Measurements from ENCODE around the gene KCNK18. TPM values are rescaled to one million over a fixed set of nuclear protein-coding genes. Genes with fewer than 3 reads are reported as not detected.

Gene KCNK18
- total RNA-seq, 1 donor from 2014 or later: not detected

- Mint-ChIP-seq H3K36me3 (ENCODE audit: low read depth, unreplicated experiment) (no peaks in the 10 kb centered on the region), H3K27ac (ENCODE audit: unreplicated experiment) (no peak overlapping the region), H3K27me3 (ENCODE audit: low read depth, unreplicated experiment) (peaks cover 33% of the 10 kb centered on the region), H3K4me1 (ENCODE audit: low read depth, unreplicated experiment) (no peaks in the 10 kb centered on the region), H3K4me3 (ENCODE audit: unreplicated experiment) (no peak overlapping the region), H3K9me3 (ENCODE audit: unreplicated experiment) (peaks cover 17% of the 10 kb centered on the region)
- no peaks in the 10 kb centered on the region for H3K79me2 ChIP-seq (ENCODE audit: insufficient read depth, low read length)
- FAIRE-seq (no peak), DNase-seq (ENCODE audit: low read depth) (no peak)
- H3K9ac ChIP-seq (ENCODE audit: low read length): no peak overlapping the region
- H3K4me3 ChIP-seq (ENCODE audit: insufficient read depth, low read depth, low read length): no peak overlapping the region
- no peak overlapping the region for H2AFZ ChIP-seq (ENCODE audit: low read depth, low read length)
- TF ChIP-seq, protein P1, sequence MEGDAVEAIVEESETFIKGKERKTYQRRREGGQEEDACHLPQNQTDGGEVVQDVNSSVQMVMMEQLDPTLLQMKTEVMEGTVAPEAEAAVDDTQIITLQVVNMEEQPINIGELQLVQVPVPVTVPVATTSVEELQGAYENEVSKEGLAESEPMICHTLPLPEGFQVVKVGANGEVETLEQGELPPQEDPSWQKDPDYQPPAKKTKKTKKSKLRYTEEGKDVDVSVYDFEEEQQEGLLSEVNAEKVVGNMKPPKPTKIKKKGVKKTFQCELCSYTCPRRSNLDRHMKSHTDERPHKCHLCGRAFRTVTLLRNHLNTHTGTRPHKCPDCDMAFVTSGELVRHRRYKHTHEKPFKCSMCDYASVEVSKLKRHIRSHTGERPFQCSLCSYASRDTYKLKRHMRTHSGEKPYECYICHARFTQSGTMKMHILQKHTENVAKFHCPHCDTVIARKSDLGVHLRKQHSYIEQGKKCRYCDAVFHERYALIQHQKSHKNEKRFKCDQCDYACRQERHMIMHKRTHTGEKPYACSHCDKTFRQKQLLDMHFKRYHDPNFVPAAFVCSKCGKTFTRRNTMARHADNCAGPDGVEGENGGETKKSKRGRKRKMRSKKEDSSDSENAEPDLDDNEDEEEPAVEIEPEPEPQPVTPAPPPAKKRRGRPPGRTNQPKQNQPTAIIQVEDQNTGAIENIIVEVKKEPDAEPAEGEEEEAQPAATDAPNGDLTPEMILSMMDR (IDR thresholded peaks at IDR 0.05; ENCODE audit: insufficient read depth, low read depth, low read length): no peak
- TF ChIP-seq EZH2 (IDR thresholded peaks at IDR 0.05; ENCODE audit: insufficient read depth, low read length): no peak
- peaks cover 3% of the 10 kb centered on the region for H3K9me3 ChIP-seq (ENCODE audit: insufficient read depth, low read depth, low read length)
- peaks cover 35% of the 10 kb centered on the region for H3K27me3 ChIP-seq (ENCODE audit: insufficient read depth, low read length)
- no peak overlapping the region for H3K27ac ChIP-seq (ENCODE audit: low read depth, low read length)
- no peaks in the 10 kb centered on the region for H4K20me1 ChIP-seq (ENCODE audit: insufficient read depth, low read length)
- H3K4me2 ChIP-seq (ENCODE audit: low read length): no peak overlapping the region
- peaks cover 9% of the 10 kb centered on the region for H3K4me1 ChIP-seq (ENCODE audit: insufficient read depth, low read length)
- no peaks in the 10 kb centered on the region for H3K36me3 ChIP-seq (ENCODE audit: insufficient read depth, low read length)
Measured at GRCh38 chr10:117214401-117214800, 17.1 kb downstream of the KCNK18 start.

GRCh38 chr10:117215079-117215478 is 17.8 kb downstream of the KCNK18 start:
- TF ChIP-seq, protein P1 (IDR thresholded peaks at IDR 0.05; ENCODE audit: insufficient read depth, low read depth, low read length): no peak
- TF ChIP-seq EZH2 (IDR thresholded peaks at IDR 0.05; ENCODE audit: insufficient read depth, low read length): no peak

GRCh38 chr10:117216028-117216427 is 18.7 kb downstream of the KCNK18 start:
- peak overlapping the region; percentile 54 for H3K4me3 ChIP-seq (ENCODE audit: insufficient read depth, low read depth, low read length)
- TF ChIP-seq, protein P1 (IDR thresholded peaks at IDR 0.05; ENCODE audit: insufficient read depth, low read depth, low read length): no peak
- no peak for TF ChIP-seq EZH2 (IDR thresholded peaks at IDR 0.05; ENCODE audit: insufficient read depth, low read length)

More at GRCh38 chr10:117215079-117215478, 17.8 kb downstream of the KCNK18 start:
- peaks cover 3% of the 10 kb centered on the region for H3K9me3 ChIP-seq (ENCODE audit: insufficient read depth, low read depth, low read length)
- peaks cover 9% of the 10 kb centered on the region for H3K4me1 ChIP-seq (ENCODE audit: insufficient read depth, low read length)
- no peaks in the 10 kb centered on the region for H3K36me3 Mint-ChIP-seq (ENCODE audit: low read depth, unreplicated experiment)
- H4K20me1 ChIP-seq (ENCODE audit: insufficient read depth, low read length): no peaks in the 10 kb centered on the region
- no peak overlapping the region for H3K4me3 ChIP-seq (ENCODE audit: insufficient read depth, low read depth, low read length)
- no peaks in the 10 kb centered on the region for H3K36me3 ChIP-seq (ENCODE audit: insufficient read depth, low read length)
- H3K27me3 Mint-ChIP-seq (ENCODE audit: low read depth, unreplicated experiment): peaks cover 33% of the 10 kb centered on the region
- no peak overlapping the region for H3K4me2 ChIP-seq (ENCODE audit: low read length)
- peaks cover 15% of the 10 kb centered on the region for H3K9me3 Mint-ChIP-seq (ENCODE audit: unreplicated experiment)
- H3K9ac ChIP-seq (ENCODE audit: low read length): no peak overlapping the region
- no peak overlapping the region for H3K27ac ChIP-seq (ENCODE audit: low read depth, low read length)
- H3K4me3 Mint-ChIP-seq (ENCODE audit: unreplicated experiment): no peak overlapping the region
- H2AFZ ChIP-seq (ENCODE audit: low read depth, low read length): no peak overlapping the region
- H3K27ac Mint-ChIP-seq (ENCODE audit: unreplicated experiment): no peak overlapping the region
- H3K27me3 ChIP-seq (ENCODE audit: insufficient read depth, low read length): peaks cover 30% of the 10 kb centered on the region
- no peaks in the 10 kb centered on the region for H3K79me2 ChIP-seq (ENCODE audit: insufficient read depth, low read length)
- no peaks in the 10 kb centered on the region for H3K4me1 Mint-ChIP-seq (ENCODE audit: low read depth, unreplicated experiment)
- DNase-seq (ENCODE audit: low read depth) (no peak), FAIRE-seq (no peak)

More at GRCh38 chr10:117216028-117216427, 18.7 kb downstream of the KCNK18 start:
- H3K4me3 Mint-ChIP-seq (ENCODE audit: unreplicated experiment): peak overlapping the region; percentile 73
- H3K27ac ChIP-seq (ENCODE audit: low read depth, low read length): no peak overlapping the region
- H3K27me3 Mint-ChIP-seq (ENCODE audit: low read depth, unreplicated experiment): peaks cover 31% of the 10 kb centered on the region
- H3K36me3 ChIP-seq (ENCODE audit: insufficient read depth, low read length): no peaks in the 10 kb centered on the region
- H3K9me3 Mint-ChIP-seq (ENCODE audit: unreplicated experiment): peaks cover 12% of the 10 kb centered on the region
- H3K9me3 ChIP-seq (ENCODE audit: insufficient read depth, low read depth, low read length): peaks cover 3% of the 10 kb centered on the region
- peaks cover 26% of the 10 kb centered on the region for H3K27me3 ChIP-seq (ENCODE audit: insufficient read depth, low read length)
- no peak overlapping the region for H3K27ac Mint-ChIP-seq (ENCODE audit: unreplicated experiment)
- DNase-seq (ENCODE audit: low read depth) (no peak), FAIRE-seq (no peak)
- peaks cover 2% of the 10 kb centered on the region for H3K4me1 Mint-ChIP-seq (ENCODE audit: low read depth, unreplicated experiment)
- no peaks in the 10 kb centered on the region for H3K36me3 Mint-ChIP-seq (ENCODE audit: low read depth, unreplicated experiment)
- H3K4me2 ChIP-seq (ENCODE audit: low read length): peak overlapping the region; percentile 93
- no peaks in the 10 kb centered on the region for H3K79me2 ChIP-seq (ENCODE audit: insufficient read depth, low read length)
- no peaks in the 10 kb centered on the region for H4K20me1 ChIP-seq (ENCODE audit: insufficient read depth, low read length)
- peak overlapping the region; percentile 99 for H2AFZ ChIP-seq (ENCODE audit: low read depth, low read length)
- H3K9ac ChIP-seq (ENCODE audit: low read length): peak overlapping the region; percentile 64
- peaks cover 9% of the 10 kb centered on the region for H3K4me1 ChIP-seq (ENCODE audit: insufficient read depth, low read length)

Data from astrocyte (in vitro differentiated cells and primary cell).